OCI-LY3 (cell line): ENCODE results near the gene CYP2W1.

Experiments
- CTCF ChIP-seq: fragments of 200-600, 300-600 bp; sonication (generic); IDR thresholded peaks from 2 replicates; pipeline ENCODE4 v1.5.1; 2014; ENCODE audit warnings: antibody characterized with exemption, low read length, low read depth
- EZH2phosphoT487 ChIP-seq: fragments of 200-600 bp; shearing (Covaris generic); IDR thresholded peaks from 2 replicates; pipeline ENCODE4 v1.6.1; 2018; ENCODE audit warnings: antibody characterized with exemption, mixed run types, low read depth

- TF ChIP-seq CTCF, result no peak
- no peak for TF ChIP-seq EZH2phosphoT487
Observed at GRCh38 chr7:947391-948210, 35.4 kb upstream of the CYP2W1 start.
